PFSK-1 (cell line): ENCODE measurements around the gene UGT2A3.

Experiments used
- FOXP2 ChIP-seq: optimal IDR thresholded peaks from 2 replicates; pipeline ENCODE3; 2011; ENCODE audit warnings: borderline replicate concordance, control low read depth, inconsistent platforms; ENCODE audit not compliant: insufficient read depth; ENCODE audit errors: extremely low read length, extremely low read depth
- POLR2AphosphoS5 ChIP-seq: IDR thresholded peaks from 2 replicates; pipeline ENCODE4 v1.6.1; 2012; ENCODE audit warnings: low read depth, mild to moderate bottlenecking, control low read depth, low read length, moderate library complexity
- REST ChIP-seq, 2 experiments: IDR thresholded peaks; 2 replicates each; pipeline versions ENCODE4 v1.6.1 to v1.8.0; 2011 to 2012; ENCODE audit warnings: low read depth in 2 of 2, low read length in 2 of 2, control low read depth in 1 of 2, inconsistent platforms in 1 of 2, mild to moderate bottlenecking in 1 of 2, moderate library complexity in 1 of 2; ENCODE audit not compliant: insufficient read depth in 1 of 2
- SIN3A ChIP-seq: IDR thresholded peaks from 2 replicates; pipeline ENCODE4 v1.6.1; 2012; ENCODE audit warnings: mild to moderate bottlenecking, low read length, moderate library complexity, borderline replicate concordance; ENCODE audit not compliant: insufficient read depth
- TAF1 ChIP-seq: IDR thresholded peaks from 2 replicates; pipeline ENCODE4 v1.6.1; 2012; ENCODE audit warnings: low read length, control low read depth, borderline replicate concordance; ENCODE audit not compliant: insufficient read depth

UGT2A3 gene

GRCh38 chr4:68948044-68948743, 3.4 kb downstream of the UGT2A3 start:
- TF ChIP-seq FOXP2, result no peak
- TF ChIP-seq TAF1, result no peak
- no peak for TF ChIP-seq SIN3A
- TF ChIP-seq POLR2AphosphoS5, result no peak
- TF ChIP-seq REST (IDR thresholded peaks at IDR 0.05; ENCODE audit: insufficient read depth in 1 of 2, low read depth in 2 of 2, low read length in 2 of 2), result no peak

DNA sequence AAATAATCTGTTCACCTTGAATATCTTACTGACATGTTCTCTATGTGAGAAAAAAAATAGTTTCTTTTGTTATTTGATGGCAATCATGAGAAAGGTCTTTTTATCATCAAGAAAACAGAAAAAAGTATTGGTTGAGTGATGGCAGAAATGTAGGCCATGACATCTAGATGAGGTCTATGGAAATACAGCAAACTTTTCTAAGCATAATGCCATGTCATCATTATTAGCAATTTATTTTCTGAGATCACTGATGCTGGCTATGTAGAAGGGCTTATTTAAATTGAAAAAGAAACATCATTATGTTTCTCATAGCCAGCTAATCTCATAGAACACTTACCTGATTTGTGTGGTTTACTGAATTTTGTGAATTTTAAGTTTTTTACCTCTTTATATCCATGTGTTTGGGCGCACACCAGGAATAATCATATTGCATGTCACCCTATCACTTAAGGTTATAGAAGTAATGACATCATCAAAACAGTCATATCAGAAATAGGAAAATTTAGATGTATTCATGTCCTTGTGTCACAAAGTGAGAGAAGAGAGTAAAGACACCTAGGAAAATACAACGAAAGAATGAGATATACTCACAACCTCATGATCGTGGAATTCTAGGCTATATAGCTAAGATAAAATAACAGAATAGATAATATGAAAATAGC, 22.4 kb downstream of the UGT2A3 start:
- TF ChIP-seq SIN3A, result no peak
- no peak for TF ChIP-seq POLR2AphosphoS5
- no peak for TF ChIP-seq FOXP2
- no peak for TF ChIP-seq REST (IDR thresholded peaks at IDR 0.05; ENCODE audit: insufficient read depth in 1 of 2, low read depth in 2 of 2, low read length in 2 of 2)
- TF ChIP-seq TAF1, result no peak

DNA sequence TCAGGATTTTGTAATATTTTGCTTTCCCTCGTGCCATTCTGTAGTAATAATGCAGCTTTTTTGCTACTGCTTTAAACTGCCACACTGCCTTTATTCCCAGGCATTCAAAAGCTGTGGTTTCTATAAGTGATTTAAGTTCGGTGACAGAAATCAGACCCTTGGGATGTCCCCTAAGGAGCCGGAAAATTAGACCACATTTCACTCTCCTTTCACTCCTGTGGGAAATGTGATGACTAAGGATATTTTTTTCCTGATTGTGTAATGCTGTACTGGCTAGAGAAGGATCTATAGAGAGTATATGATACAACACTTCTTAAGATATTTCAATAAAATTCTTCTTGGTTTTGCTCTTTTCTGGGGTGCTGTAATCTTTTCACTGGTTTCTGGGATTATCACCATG, 24.4 kb downstream of the UGT2A3 start:
- TF ChIP-seq TAF1 (no peak), SIN3A (no peak), FOXP2 (no peak), POLR2AphosphoS5 (no peak), REST (IDR thresholded peaks at IDR 0.05; ENCODE audit: insufficient read depth in 1 of 2, low read depth in 2 of 2, low read length in 2 of 2) (no peak)

DNA sequence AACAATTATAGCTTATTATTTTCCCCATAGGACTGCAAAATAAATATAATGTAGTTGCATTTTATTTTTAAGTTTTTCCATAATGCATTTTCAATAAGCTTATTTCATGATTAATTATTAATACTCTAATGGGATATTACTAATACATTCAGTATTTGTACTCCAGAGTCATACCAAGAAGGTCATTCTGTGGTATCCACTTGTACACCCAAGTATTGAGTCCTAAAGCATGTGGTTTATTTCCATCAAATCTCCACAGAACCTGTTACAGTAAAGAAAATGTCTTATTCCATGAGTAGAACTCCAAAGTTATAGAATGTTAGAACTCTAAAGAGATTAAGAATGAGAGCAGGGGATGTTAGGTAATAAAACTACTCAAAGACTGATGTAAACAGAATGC, 30.6 kb downstream of the UGT2A3 start:
- no peak for TF ChIP-seq FOXP2
- no peak for TF ChIP-seq TAF1
- TF ChIP-seq REST (IDR thresholded peaks at IDR 0.05; ENCODE audit: insufficient read depth in 1 of 2, low read depth in 2 of 2, low read length in 2 of 2), result no peak
- TF ChIP-seq POLR2AphosphoS5, result no peak
- no peak for TF ChIP-seq SIN3A

DNA sequence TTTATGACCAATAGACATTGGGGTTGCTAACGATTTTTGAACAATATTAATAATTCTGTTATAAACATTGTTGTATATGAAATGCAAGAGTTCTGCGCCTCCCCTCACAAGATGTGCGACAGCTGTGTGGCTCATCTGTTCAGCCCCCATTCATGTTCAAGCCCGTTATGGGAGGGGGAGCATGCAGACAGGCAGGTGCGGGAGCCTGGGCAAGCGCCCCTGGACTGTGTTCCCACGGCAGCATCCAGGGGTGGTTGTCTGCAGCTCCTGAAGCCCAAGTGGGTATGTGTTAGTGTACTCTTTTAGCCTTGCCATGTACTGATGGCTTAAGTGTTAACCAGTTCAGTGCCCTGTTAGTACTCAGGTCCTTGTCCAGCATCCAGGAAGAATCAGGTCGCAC, 34.6 kb downstream of the UGT2A3 start:
- TF ChIP-seq SIN3A, result no peak
- no peak for TF ChIP-seq REST (IDR thresholded peaks at IDR 0.05; ENCODE audit: insufficient read depth in 1 of 2, low read depth in 2 of 2, low read length in 2 of 2)
- no peak for TF ChIP-seq FOXP2
- no peak for TF ChIP-seq TAF1
- TF ChIP-seq POLR2AphosphoS5, result no peak
